ENCODE data around the gene CRBN. TPM values are rescaled to one million over a fixed set of nuclear protein-coding genes. Genes with fewer than 3 reads are reported as not detected.
A peak's percentile ranks its signal among the peaks of the same experiment; 100 is the strongest.

Gene CRBN
- total and polyA plus RNA-seq, 2 of the 13 experiments (the other 11 are each of a cell fraction or from before 2014, with no cell fraction given) = 30.8 to 36.1 TPM

DNA sequence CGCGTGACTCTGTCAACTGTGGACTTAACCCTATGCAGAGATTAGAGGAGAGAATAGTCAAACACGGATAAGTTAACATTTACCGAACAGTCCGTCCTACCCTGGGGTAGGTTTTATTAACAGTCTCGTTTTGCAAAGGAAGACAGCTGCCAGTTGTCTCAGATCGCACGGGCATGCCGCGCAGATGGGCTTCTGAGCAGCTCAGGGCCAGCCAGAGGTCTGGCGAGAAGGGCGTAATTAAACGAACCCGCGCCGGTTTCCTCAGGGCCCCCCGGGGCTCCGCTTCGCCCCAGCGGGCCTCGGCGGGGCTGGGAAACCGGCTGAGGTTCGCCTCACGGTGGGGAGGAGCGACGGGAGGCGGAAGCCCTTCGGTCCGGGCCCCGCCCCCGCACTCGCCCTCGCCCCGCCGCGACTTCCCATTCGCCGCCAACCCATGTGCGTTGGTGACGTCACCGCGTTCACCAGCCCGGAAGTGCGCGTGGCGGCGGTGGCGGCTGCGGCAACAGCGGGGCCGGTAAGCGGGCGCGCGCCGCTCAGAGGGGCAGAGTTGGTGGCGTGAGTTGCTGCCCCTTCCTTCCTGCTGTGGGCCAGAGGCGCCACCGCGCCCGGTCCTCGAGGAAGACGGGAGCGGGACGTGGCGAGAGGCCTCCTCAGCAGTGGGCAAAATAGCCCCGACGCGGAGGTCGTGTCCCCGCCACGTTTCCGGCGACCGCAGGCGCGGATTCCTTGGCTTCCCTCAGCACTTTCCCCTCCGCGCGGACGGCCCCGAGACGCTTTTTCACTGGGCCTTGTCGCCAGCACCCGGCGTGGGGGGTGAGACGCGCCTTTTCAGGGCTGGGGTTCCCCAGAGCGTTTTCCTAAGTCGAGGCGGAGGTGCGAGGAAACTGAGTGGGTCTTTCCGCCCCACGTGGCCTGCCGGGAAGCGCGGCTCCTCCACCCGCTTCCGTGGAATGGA lies 52.7 kb downstream of the CRBN start, which contains the start of gene TRNT1 (continued):
- TF ChIP-seq MAX (IDR thresholded peaks at IDR 0.05) (peak; percentile 90), GTF2F1 (IDR thresholded peaks at IDR 0.05; ENCODE audit: low read length) (no peak), ZNF788 (CRISPR knock-in tag; IDR thresholded peaks at IDR 0.05; ENCODE audit: borderline replicate concordance) (no peak; the same call in none of the 2 replicates), ZNF292 (CRISPR knock-in tag; IDR thresholded peaks at IDR 0.05; ENCODE audit: borderline replicate concordance, low read depth) (peak; percentile 51; the same call in 1 of the 2 replicates), ZNF768 (CRISPR knock-in tag; IDR thresholded peaks at IDR 0.05) (peak; percentile 65; the same call in 1 of the 2 replicates), ARNTL (CRISPR knock-in tag; IDR thresholded peaks at IDR 0.05) (peak; percentile 27; the same call in 1 of the 2 replicates), MLLT10 (CRISPR knock-in tag; IDR thresholded peaks at IDR 0.05) (no peak), DMAP1 (CRISPR knock-in tag; IDR thresholded peaks at IDR 0.05) (peak; percentile 96), ZFAT (CRISPR knock-in tag; conservative IDR thresholded peaks at IDR 0.05) (peak; percentile 84; the same call in 1 of the 2 replicates), THRA (CRISPR knock-in tag; IDR thresholded peaks at IDR 0.05; ENCODE audit: borderline replicate concordance) (peak; percentile 27; the same call in 1 of the 2 replicates), CBX1 (IDR thresholded peaks at IDR 0.05; ENCODE audit: low read depth) (peak; percentile 64), JARID2 (CRISPR knock-in tag; IDR thresholded peaks at IDR 0.05; ENCODE audit: insufficient replicate concordance) (no peak), NBN (conservative IDR thresholded peaks at IDR 0.05) (no peak), ZNF580 (CRISPR knock-in tag; IDR thresholded peaks at IDR 0.05; ENCODE audit: borderline replicate concordance, low read depth) (no peak), FOXP1 (IDR thresholded peaks at IDR 0.05) (no peak), FOXP1 (CRISPR knock-in tag; IDR thresholded peaks at IDR 0.05) (0 out of 2 replicates have a peak, but pooled peaks have one; percentile 16), CCAR2 (optimal IDR thresholded peaks at IDR 0.05; ENCODE audit: low read depth, low read length) (no peak), KDM5A (IDR thresholded peaks at IDR 0.05; ENCODE audit: borderline replicate concordance, low read length) (0 out of 2 replicates have a peak, but pooled peaks have one; percentile 1), NPAS2 (CRISPR knock-in tag; IDR thresholded peaks at IDR 0.05; ENCODE audit: borderline replicate concordance) (no peak), NR0B2 (CRISPR knock-in tag; IDR thresholded peaks at IDR 0.05) (peak; percentile 73), FOXA3 (CRISPR knock-in tag; IDR thresholded peaks at IDR 0.05) (no peak; the same call in 1 of the 2 replicates), HNRNPK (IDR thresholded peaks at IDR 0.05; ENCODE audit: low read depth, low read length, poor library complexity, severe bottlenecking) (peak; percentile 34), HOXD1 (CRISPR knock-in tag; IDR thresholded peaks at IDR 0.05) (peak; percentile 60), TBX2 (CRISPR knock-in tag; IDR thresholded peaks at IDR 0.05; ENCODE audit: borderline replicate concordance) (peak; percentile 44; the same call in 1 of the 2 replicates), ZNF30 (CRISPR knock-in tag; IDR thresholded peaks at IDR 0.05) (no peak)
- TF ChIP-seq, protein P1, sequence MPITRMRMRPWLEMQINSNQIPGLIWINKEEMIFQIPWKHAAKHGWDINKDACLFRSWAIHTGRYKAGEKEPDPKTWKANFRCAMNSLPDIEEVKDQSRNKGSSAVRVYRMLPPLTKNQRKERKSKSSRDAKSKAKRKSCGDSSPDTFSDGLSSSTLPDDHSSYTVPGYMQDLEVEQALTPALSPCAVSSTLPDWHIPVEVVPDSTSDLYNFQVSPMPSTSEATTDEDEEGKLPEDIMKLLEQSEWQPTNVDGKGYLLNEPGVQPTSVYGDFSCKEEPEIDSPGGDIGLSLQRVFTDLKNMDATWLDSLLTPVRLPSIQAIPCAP (CRISPR knock-in tag; IDR thresholded peaks at IDR 0.05; ENCODE audit: low read depth) = no peak

Data from HepG2 (cell line).